Testis (tissue), 2 donors: ENCODE data around the gene PODXL2.

Experiments
- POLR2A ChIP-seq: fragments of 450-650 bp; IDR thresholded peaks from one replicate; pipeline ENCODE4 v1.6.1; 2017; ENCODE audit warnings: antibody characterized with exemption, mild to moderate bottlenecking, moderate library complexity
- TF ChIP-seq, protein P1 (sequence below), 3 experiments: fragments of 450-650 bp in 2 of 3; fragments of 200-600 bp in 1 of 3; sonication (generic) in 1 of 3; IDR thresholded peaks; one replicate each; pipeline ENCODE4 v1.5.1; 2016 to 2019; ENCODE audit warnings: antibody characterized with exemption in 3 of 3, mild to moderate bottlenecking in 2 of 3, moderate library complexity in 1 of 3

GRCh38 chr3:127647845-127648204 is 18.8 kb downstream of the PODXL2 start:
- TF ChIP-seq, protein P1, sequence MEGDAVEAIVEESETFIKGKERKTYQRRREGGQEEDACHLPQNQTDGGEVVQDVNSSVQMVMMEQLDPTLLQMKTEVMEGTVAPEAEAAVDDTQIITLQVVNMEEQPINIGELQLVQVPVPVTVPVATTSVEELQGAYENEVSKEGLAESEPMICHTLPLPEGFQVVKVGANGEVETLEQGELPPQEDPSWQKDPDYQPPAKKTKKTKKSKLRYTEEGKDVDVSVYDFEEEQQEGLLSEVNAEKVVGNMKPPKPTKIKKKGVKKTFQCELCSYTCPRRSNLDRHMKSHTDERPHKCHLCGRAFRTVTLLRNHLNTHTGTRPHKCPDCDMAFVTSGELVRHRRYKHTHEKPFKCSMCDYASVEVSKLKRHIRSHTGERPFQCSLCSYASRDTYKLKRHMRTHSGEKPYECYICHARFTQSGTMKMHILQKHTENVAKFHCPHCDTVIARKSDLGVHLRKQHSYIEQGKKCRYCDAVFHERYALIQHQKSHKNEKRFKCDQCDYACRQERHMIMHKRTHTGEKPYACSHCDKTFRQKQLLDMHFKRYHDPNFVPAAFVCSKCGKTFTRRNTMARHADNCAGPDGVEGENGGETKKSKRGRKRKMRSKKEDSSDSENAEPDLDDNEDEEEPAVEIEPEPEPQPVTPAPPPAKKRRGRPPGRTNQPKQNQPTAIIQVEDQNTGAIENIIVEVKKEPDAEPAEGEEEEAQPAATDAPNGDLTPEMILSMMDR (IDR thresholded peaks at IDR 0.05), result no peak
- no peak for TF ChIP-seq POLR2A
